ENCODE data around the gene MRPL43.

MRPL43 gene

DNA sequence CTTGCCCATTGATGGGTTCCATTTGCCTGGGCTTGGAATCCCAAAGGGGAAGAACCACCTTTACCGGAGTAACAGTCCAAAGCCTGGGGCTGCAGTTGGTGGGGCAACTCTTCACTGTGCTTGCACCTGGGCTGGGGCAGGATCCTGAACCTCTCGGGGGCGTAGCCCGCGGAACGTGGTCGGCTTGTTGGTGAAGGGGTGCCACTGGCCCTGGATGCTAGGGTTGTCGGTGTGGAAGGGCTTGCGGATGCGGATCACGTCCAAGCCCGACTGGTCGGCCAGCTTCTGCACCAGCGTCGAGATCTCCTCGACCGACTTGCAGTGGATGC, 710 bp downstream of the MRPL43 start:
- no peak for DNase-seq (ENCODE audit: extremely low spot score)
- TF ChIP-seq, protein P1, sequence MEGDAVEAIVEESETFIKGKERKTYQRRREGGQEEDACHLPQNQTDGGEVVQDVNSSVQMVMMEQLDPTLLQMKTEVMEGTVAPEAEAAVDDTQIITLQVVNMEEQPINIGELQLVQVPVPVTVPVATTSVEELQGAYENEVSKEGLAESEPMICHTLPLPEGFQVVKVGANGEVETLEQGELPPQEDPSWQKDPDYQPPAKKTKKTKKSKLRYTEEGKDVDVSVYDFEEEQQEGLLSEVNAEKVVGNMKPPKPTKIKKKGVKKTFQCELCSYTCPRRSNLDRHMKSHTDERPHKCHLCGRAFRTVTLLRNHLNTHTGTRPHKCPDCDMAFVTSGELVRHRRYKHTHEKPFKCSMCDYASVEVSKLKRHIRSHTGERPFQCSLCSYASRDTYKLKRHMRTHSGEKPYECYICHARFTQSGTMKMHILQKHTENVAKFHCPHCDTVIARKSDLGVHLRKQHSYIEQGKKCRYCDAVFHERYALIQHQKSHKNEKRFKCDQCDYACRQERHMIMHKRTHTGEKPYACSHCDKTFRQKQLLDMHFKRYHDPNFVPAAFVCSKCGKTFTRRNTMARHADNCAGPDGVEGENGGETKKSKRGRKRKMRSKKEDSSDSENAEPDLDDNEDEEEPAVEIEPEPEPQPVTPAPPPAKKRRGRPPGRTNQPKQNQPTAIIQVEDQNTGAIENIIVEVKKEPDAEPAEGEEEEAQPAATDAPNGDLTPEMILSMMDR (IDR thresholded peaks at IDR 0.05; ENCODE audit: control extremely low read depth, extremely low read depth, low read depth, missing control alignments) = no peak
- POLR2A ChIA-PET = no interaction called here
- CTCF ChIA-PET = interaction anchor here (0.6 to 11.3 kb wide), 7 partner anchors 11 to 78 kb away, joined by 3 to 94 read pairs (median 3); partner anchors contain the start of gene LZTS2

DNA sequence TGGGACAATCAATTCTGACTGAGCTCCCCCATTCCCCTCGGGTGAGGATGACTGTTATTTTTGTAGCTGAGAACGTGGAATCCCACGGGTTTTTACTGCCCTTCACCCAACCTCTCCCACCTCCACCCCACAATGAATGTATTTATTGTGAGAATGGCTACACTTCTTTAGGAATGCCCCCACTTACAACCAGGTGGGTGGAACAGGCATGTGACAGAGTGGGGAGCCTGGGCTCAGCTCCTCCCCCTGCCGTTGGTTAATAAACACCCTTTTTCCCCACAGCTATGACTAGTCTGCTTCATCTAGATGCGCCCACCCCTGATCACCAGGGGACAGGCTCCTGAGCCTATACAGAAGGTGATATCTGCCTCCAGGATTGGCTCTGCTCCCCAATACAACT, 2.0 kb downstream of the MRPL43 start:
- CTCF ChIA-PET = interaction anchor here (0.8 to 11.3 kb wide), 6 partner anchors 9 to 80 kb away, joined by 3 to 94 read pairs (median 4); partner anchors contain the start of genes KAZALD1 and LZTS2
- DNase-seq (ENCODE audit: extremely low spot score) = no peak
- TF ChIP-seq, protein P1 (IDR thresholded peaks at IDR 0.05; ENCODE audit: control extremely low read depth, extremely low read depth, low read depth, missing control alignments) = no peak
- POLR2A ChIA-PET = interaction anchor here (0.6 kb wide), 1 partner anchor 1128 kb away, joined by 6 read pairs; no protein-coding TSS in a partner anchor

DNA sequence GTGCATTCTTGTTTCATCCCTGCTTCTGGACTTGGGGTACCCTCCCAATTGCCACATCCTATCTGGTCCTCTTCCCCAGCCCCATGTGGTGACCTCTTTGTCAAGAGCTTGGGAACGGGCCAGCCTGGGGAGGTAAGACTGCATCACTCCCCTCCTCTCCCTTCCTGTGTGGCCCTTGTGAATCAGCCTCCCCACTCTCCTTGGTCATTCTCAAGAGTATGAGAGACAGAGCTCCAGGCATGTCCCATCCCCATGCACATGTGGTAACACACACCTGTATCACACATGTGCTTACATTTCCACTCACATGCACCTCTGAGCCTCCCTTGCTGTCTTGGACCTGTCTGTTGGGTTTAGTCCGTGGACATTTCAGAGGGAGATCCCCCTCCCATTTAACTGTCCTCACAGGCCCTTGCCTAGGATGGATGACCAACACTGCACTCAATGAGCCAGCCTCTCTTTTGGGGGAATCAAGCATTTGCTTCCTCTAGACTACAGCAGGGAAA, 2.6 kb downstream of the MRPL43 start:
- ChIA-PET CTCF (interaction anchor here (0.8 to 11.3 kb wide), 4 partner anchors 9 to 77 kb away, joined by 3 to 94 read pairs (median 6); partner anchors contain the start of genes KAZALD1 and LZTS2), POLR2A (interaction anchor here (0.6 kb wide), 1 partner anchor 1129 kb away, joined by 6 read pairs; no protein-coding TSS in a partner anchor)
- TF ChIP-seq, protein P1 (IDR thresholded peaks at IDR 0.05; ENCODE audit: control extremely low read depth, extremely low read depth, low read depth, missing control alignments) = no peak
- no peak for DNase-seq (ENCODE audit: extremely low spot score)

DNA sequence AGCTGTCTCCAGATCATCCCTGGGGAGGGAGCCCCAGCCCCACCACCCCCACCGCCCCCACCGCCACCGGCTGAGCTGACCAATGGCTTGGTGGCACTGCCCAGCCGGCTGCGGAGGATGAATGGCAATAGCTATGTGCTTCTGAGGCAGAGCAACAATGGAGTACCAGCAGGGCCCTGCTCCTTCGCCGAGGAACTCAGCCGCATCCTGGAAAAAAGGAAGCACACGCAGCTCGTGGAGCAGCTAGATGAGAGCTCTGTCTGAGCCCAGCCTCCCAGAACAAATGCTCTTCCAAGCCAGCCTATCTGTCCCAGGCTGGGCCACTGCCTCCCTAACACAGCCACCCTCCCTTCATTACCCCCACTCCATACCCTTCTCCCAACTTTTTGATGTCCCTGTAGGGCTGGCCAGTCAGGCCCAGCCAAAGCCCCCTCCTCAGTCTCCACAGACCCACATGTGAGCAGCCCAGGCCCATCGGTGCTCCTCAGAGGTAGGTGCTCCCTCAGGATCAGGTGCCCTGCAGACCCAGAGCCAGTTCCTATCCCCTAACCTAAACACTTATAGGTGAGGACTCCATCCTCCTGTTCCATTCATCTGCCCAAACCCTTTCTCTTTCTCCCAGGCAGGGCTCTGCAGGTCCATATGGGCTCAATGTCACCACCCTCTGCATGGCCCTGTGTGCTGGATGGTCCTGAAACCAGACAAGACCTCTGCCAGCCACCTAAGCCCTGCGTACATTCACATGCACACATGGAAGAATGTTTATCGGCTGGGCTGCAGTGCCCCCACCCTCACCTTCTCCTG, 3.2 kb downstream of the MRPL43 start:
- TF ChIP-seq, protein P1 (IDR thresholded peaks at IDR 0.05; ENCODE audit: control extremely low read depth, extremely low read depth, low read depth, missing control alignments) = no peak
- POLR2A ChIA-PET = no interaction called here
- no peak for DNase-seq (ENCODE audit: extremely low spot score)
- CTCF ChIA-PET = interaction anchor here (11.3 kb wide), 1 partner anchor 13 kb away, joined by 94 read pairs; the partner anchor contains the start of gene LZTS2

DNA sequence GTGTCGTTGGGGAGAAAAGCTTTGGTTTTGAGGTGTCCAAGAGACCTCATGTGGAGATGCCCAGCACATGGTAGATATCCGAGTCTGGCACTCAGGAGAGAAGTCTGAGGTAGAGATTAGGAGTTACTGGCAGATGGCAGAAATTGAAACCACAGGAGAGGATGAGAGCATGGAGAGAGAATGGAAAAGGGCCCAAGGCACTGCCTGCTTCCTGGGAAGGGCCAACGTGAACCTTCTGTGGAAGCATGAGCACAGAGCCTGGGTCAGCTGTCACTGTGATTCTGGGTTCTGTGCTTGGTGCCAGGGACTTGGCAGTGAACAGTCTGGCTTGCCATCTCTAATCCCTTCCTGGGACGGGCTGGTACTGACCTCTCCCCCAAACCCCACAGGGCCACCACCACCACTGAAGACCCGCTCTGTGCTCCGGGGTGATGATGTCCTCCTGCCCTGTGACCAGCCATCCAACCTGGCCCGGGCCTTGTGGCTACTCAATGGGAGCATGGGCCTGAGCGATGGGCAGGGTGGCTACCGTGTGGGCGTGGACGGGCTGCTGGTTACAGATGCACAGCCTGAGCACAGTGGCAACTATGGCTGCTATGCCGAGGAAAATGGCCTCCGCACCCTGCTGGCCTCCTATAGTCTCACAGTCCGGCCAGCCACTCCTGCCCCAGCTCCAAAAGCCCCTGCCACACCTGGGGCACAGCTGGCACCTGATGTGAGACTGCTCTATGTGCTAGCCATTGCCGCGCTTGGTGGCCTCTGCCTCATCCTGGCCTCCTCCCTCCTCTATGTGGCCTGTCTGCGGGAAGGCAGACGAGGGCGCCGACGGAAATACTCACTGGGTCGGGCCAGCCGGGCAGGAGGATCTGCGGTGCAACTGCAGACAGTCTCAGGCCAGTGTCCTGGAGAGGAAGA, 4.1 kb downstream of the MRPL43 start:
- POLR2A ChIA-PET = interaction anchor here (0.5 kb wide), 1 partner anchor 440 kb away, joined by 4 read pairs; no protein-coding TSS in a partner anchor
- no peak for DNase-seq (ENCODE audit: extremely low spot score)
- TF ChIP-seq, protein P1 (IDR thresholded peaks at IDR 0.05; ENCODE audit: control extremely low read depth, extremely low read depth, low read depth, missing control alignments) = no peak
- CTCF ChIA-PET = interaction anchor here (11.3 kb wide), 1 partner anchor 14 kb away, joined by 94 read pairs; the partner anchor contains the start of gene LZTS2
